Astrocyte (in vitro differentiated cells and primary cell): ENCODE results near the gene MRPL20. TPM values are rescaled to one million over a fixed set of nuclear protein-coding genes. Genes with fewer than 3 reads are reported as not detected.
"Not testable (repeated sequence)": the region's sequence is repeated elsewhere in the genome, so short reads cannot be mapped to it uniquely, and the experiment has no call there.

Experiments
- DNase-seq: peaks from one replicate; pipeline ENCODE4 v3.0.0-alpha.2; 2010; ENCODE audit warnings: low read depth
- FAIRE-seq: peaks from 2 replicates; lab custom pipeline; 2011; peaks lifted over from hg19 to GRCh38; lab: Jason Lieb, UNC
- H2AFZ ChIP-seq: 2 replicates; pipeline ENCODE4 v1.6.0; 2012; ENCODE audit warnings: low read depth, low read length, inconsistent platforms
- H3K27ac ChIP-seq: 2 replicates; pipeline ENCODE4 v1.5.1; 2011; ENCODE audit warnings: low read depth, low read length, inconsistent platforms
- H3K27me3 ChIP-seq: 2 replicates; pipeline ENCODE4 v1.6.0; 2011; ENCODE audit warnings: low read length, inconsistent platforms; ENCODE audit not compliant: insufficient read depth
- H3K36me3 ChIP-seq: 2 replicates; pipeline ENCODE4 v1.5.1; 2011; ENCODE audit warnings: low read length, inconsistent platforms; ENCODE audit not compliant: insufficient read depth
- H3K4me1 ChIP-seq: 2 replicates; pipeline ENCODE4 v1.5.1; 2011; ENCODE audit warnings: low read length, inconsistent platforms; ENCODE audit not compliant: insufficient read depth
- H3K4me2 ChIP-seq: 2 replicates; pipeline ENCODE4 v1.6.0; 2012; ENCODE audit warnings: low read length, inconsistent platforms
- H3K4me3 ChIP-seq: 2 replicates; pipeline ENCODE4 v1.5.1; 2011; ENCODE audit warnings: low read depth, mild to moderate bottlenecking, low read length, inconsistent platforms; ENCODE audit not compliant: insufficient read depth
- H3K79me2 ChIP-seq: 2 replicates; pipeline ENCODE4 v1.6.0; 2012; ENCODE audit warnings: mild to moderate bottlenecking, low read length, inconsistent platforms; ENCODE audit not compliant: insufficient read depth
- H3K9ac ChIP-seq: 2 replicates; pipeline ENCODE4 v1.6.0; 2012; ENCODE audit warnings: mild to moderate bottlenecking, low read length, inconsistent platforms
- H3K9me3 ChIP-seq: 2 replicates; pipeline ENCODE4 v1.5.1; 2012; ENCODE audit warnings: low read depth, mild to moderate bottlenecking, low read length, inconsistent platforms; ENCODE audit not compliant: insufficient read depth
- H4K20me1 ChIP-seq: 2 replicates; pipeline ENCODE4 v1.6.0; 2012; ENCODE audit warnings: low read length, inconsistent platforms; ENCODE audit not compliant: insufficient read depth
- H3K27ac Mint-ChIP-seq: one replicate; pipeline ENCODE4 v1.8.0; 2021; ENCODE audit warnings: mild to moderate bottlenecking, mixed read lengths; ENCODE audit not compliant: unreplicated experiment
- H3K27me3 Mint-ChIP-seq: one replicate; pipeline ENCODE4 v1.8.0; 2021; ENCODE audit warnings: low read depth, mixed read lengths; ENCODE audit not compliant: unreplicated experiment
- H3K36me3 Mint-ChIP-seq: one replicate; pipeline ENCODE4 v1.8.0; 2021; ENCODE audit warnings: low read depth, mixed read lengths; ENCODE audit not compliant: unreplicated experiment
- H3K4me1 Mint-ChIP-seq: one replicate; pipeline ENCODE4 v1.8.0; 2021; ENCODE audit warnings: low read depth, mixed read lengths; ENCODE audit not compliant: unreplicated experiment
- H3K4me3 Mint-ChIP-seq: one replicate; pipeline ENCODE4 v1.8.0; 2021; ENCODE audit warnings: mild to moderate bottlenecking, moderate library complexity, mixed read lengths; ENCODE audit not compliant: unreplicated experiment
- H3K9me3 Mint-ChIP-seq: one replicate; pipeline ENCODE4 v1.8.0; 2021; ENCODE audit warnings: mild to moderate bottlenecking, mixed read lengths; ENCODE audit not compliant: unreplicated experiment
- CTCF ChIP-seq: IDR thresholded peaks from 2 replicates; pipeline ENCODE4 v1.5.1; 2011; ENCODE audit warnings: low read depth, mild to moderate bottlenecking, inconsistent platforms, low read length, moderate library complexity; ENCODE audit not compliant: insufficient read depth
- EZH2 ChIP-seq: IDR thresholded peaks from 2 replicates; pipeline ENCODE4 v1.6.1; 2012; ENCODE audit warnings: mild to moderate bottlenecking, low read length, inconsistent platforms; ENCODE audit not compliant: insufficient read depth
- total RNA-seq: library from RNA; stranded (reverse); gene quantifications from 2 replicates; pipeline ENCODE4 v1.2.1, GENCODE V29; 2021

MRPL20 gene
- total RNA-seq, 1 donor from 2014 or later, result 88.5 TPM

GRCh38 chr1:1418464-1419362 lies 11.6 kb upstream of the MRPL20 start:
- no peaks in the 10 kb centered on the region for H3K9me3 Mint-ChIP-seq
- peaks cover 12% of the 10 kb centered on the region for H3K4me1 ChIP-seq
- no peaks in the 10 kb centered on the region for H3K36me3 ChIP-seq
- no peak overlapping the region for H3K4me3 Mint-ChIP-seq
- no peaks in the 10 kb centered on the region for H3K27me3 ChIP-seq
- H3K4me2 ChIP-seq, result no peak overlapping the region
- peaks cover 3% of the 10 kb centered on the region for H3K36me3 Mint-ChIP-seq
- TF ChIP-seq EZH2, result no peak
- TF ChIP-seq CTCF, result no peak
- peaks cover 13% of the 10 kb centered on the region for H3K4me1 Mint-ChIP-seq
- peak overlapping the region; percentile 72 for H3K27ac Mint-ChIP-seq
- no peaks in the 10 kb centered on the region for H3K27me3 Mint-ChIP-seq
- no peaks in the 10 kb centered on the region for H3K79me2 ChIP-seq
- no peaks in the 10 kb centered on the region for H3K9me3 ChIP-seq
- no peaks in the 10 kb centered on the region for H4K20me1 ChIP-seq
- DNase-seq (no peak), FAIRE-seq (no peak)
- no peak overlapping the region for H3K4me3 ChIP-seq
- H2AFZ ChIP-seq, result no peak overlapping the region
- H3K27ac ChIP-seq, result no peak overlapping the region
- H3K9ac ChIP-seq, result no peak overlapping the region

GRCh38 chr1:1417825-1418463 lies 10.9 kb upstream of the MRPL20 start:
- not testable (repeated sequence) for H3K36me3 ChIP-seq, H3K36me3 Mint-ChIP-seq, H3K27ac Mint-ChIP-seq, H2AFZ ChIP-seq, H3K27ac ChIP-seq, DNase-seq, H3K9me3 Mint-ChIP-seq, H3K4me1 ChIP-seq, H3K4me3 Mint-ChIP-seq, H3K4me3 ChIP-seq, H3K79me2 ChIP-seq, FAIRE-seq, H3K27me3 Mint-ChIP-seq, H3K4me2 ChIP-seq, H4K20me1 ChIP-seq, H3K9ac ChIP-seq, H3K27me3 ChIP-seq, H3K9me3 ChIP-seq
- peaks cover 10% of the 10 kb centered on the region for H3K4me1 Mint-ChIP-seq

- not testable (repeated sequence) for H3K36me3 Mint-ChIP-seq, H3K4me1 Mint-ChIP-seq, H3K27ac Mint-ChIP-seq, H3K27me3 Mint-ChIP-seq, H3K27me3 ChIP-seq, H2AFZ ChIP-seq, H3K4me2 ChIP-seq, H3K36me3 ChIP-seq, H3K4me3 Mint-ChIP-seq, DNase-seq, H3K9me3 Mint-ChIP-seq, H3K79me2 ChIP-seq, H4K20me1 ChIP-seq, H3K9ac ChIP-seq, FAIRE-seq, H3K9me3 ChIP-seq, H3K4me1 ChIP-seq, H3K27ac ChIP-seq, H3K4me3 ChIP-seq
Observed at GRCh38 chr1:1417396-1417795, 10.3 kb upstream of the MRPL20 start.
